DND-41 (cell line): Measurements from ENCODE around the gene KRT86.

Experiments used
- ATAC-seq: fragments of 200-7000 bp; cut with Tn5 transposase; 3 replicates; pipeline ENCODE4 v1.9.1; 2021; ENCODE audit warnings: low read depth; ENCODE audit not compliant: insufficient read depth
- DNase-seq: peaks from one replicate; pipeline ENCODE4 v3.0.0-alpha.2; 2020
- H2AFZ ChIP-seq: 2 replicates; pipeline ENCODE4 v1.6.0; 2012; ENCODE audit warnings: low read depth, low read length
- H3K27ac ChIP-seq: 2 replicates; pipeline ENCODE4 v1.5.1; 2012; ENCODE audit warnings: low read length, inconsistent platforms
- H3K27me3 ChIP-seq: fragments of 200-600 bp; sonication (generic); 2 replicates; pipeline ENCODE4 v1.6.0; 2012; ENCODE audit warnings: low read length, mild to moderate bottlenecking, inconsistent platforms; ENCODE audit not compliant: insufficient read depth, poor library complexity
- H3K36me3 ChIP-seq: 2 replicates; pipeline ENCODE4 v1.5.1; 2012; ENCODE audit warnings: low read length, inconsistent platforms; ENCODE audit not compliant: insufficient read depth
- H3K4me1 ChIP-seq: 2 replicates; pipeline ENCODE4 v1.5.1; 2012; ENCODE audit warnings: mild to moderate bottlenecking, low read length; ENCODE audit not compliant: insufficient read depth
- H3K4me2 ChIP-seq: 2 replicates; pipeline ENCODE4 v1.6.0; 2012; ENCODE audit warnings: mild to moderate bottlenecking, moderate library complexity, low read length, inconsistent platforms; ENCODE audit not compliant: insufficient read depth
- H3K4me3 ChIP-seq, 2 experiments: fragments of 200-600 bp in 1 of 2; shearing (Covaris generic) in 1 of 2; 2 replicates each; pipeline ENCODE4 v1.5.1; 2012 to 2016; ENCODE audit warnings: inconsistent platforms in 2 of 2, low read length in 2 of 2, mild to moderate bottlenecking in 2 of 2, low read depth in 1 of 2, moderate library complexity in 1 of 2
- H3K79me2 ChIP-seq: 2 replicates; pipeline ENCODE4 v1.6.0; 2012; ENCODE audit warnings: low read length, inconsistent platforms; ENCODE audit not compliant: insufficient read depth
- H3K9ac ChIP-seq: 2 replicates; pipeline ENCODE4 v1.6.0; 2012; ENCODE audit warnings: low read depth, mild to moderate bottlenecking, inconsistent platforms, low read length, moderate library complexity
- H3K9me3 ChIP-seq: 2 replicates; pipeline ENCODE4 v1.5.1; 2012; ENCODE audit warnings: low read length, moderate library complexity, mild to moderate bottlenecking, inconsistent platforms; ENCODE audit not compliant: insufficient read depth, severe bottlenecking
- H4K20me1 ChIP-seq: 2 replicates; pipeline ENCODE4 v1.6.0; 2012; ENCODE audit warnings: low read length; ENCODE audit not compliant: insufficient read depth
- EZH2 ChIP-seq: IDR thresholded peaks from 3 replicates; pipeline ENCODE4 v1.6.1; 2012; ENCODE audit warnings: borderline replicate concordance, low read depth, mild to moderate bottlenecking, moderate library complexity, low read length, inconsistent platforms; ENCODE audit not compliant: severe bottlenecking
- TF ChIP-seq, protein P1 (sequence below): IDR thresholded peaks from 2 replicates; pipeline ENCODE4 v1.5.1; 2012; ENCODE audit warnings: borderline replicate concordance, low read length, moderate library complexity, mild to moderate bottlenecking; ENCODE audit not compliant: poor library complexity, severe bottlenecking; ENCODE audit errors: extremely low read depth

Gene KRT86

DNA sequence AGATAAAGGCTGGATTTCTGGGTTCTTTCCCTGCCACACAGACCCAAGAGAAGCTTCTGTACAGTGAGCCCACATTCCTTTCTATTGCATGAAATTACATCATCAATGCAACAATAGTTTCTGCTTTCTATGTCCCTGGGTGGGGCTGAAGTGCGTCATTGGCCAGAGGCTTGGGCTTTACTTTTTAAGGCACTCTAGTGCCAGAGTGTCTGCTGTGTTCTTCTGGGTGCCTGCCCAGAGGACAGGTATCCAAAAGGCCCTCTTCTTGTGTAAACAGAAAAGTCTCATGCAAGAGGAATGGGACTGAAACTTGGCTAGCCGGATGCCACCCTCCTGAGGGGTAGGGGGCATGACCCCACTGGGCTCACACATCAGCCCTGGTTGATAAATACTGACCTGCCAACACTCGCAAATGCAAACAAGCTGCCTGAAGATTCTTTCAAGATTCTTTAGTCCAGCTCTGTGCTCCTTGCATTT, 5.9 kb downstream of the KRT86 start:
- Histone ChIP-seq H3K4me3 (no peak overlapping the region), H4K20me1 (no peaks in the 10 kb centered on the region; the same call in 1 of the 2 replicates), H3K9ac (no peak overlapping the region), H3K36me3 (no peaks in the 10 kb centered on the region), H3K9me3 (no peaks in the 10 kb centered on the region), H3K27me3 (peaks cover 9% of the 10 kb centered on the region), H3K4me1 (peaks cover 3% of the 10 kb centered on the region; the same call in 1 of the 2 replicates), H2AFZ (no peak overlapping the region), H3K4me2 (no peak overlapping the region), H3K79me2 (no peaks in the 10 kb centered on the region), H3K27ac (no peak overlapping the region)
- DNase-seq, result no peak
- ATAC-seq, result no peak
- TF ChIP-seq, protein P1, sequence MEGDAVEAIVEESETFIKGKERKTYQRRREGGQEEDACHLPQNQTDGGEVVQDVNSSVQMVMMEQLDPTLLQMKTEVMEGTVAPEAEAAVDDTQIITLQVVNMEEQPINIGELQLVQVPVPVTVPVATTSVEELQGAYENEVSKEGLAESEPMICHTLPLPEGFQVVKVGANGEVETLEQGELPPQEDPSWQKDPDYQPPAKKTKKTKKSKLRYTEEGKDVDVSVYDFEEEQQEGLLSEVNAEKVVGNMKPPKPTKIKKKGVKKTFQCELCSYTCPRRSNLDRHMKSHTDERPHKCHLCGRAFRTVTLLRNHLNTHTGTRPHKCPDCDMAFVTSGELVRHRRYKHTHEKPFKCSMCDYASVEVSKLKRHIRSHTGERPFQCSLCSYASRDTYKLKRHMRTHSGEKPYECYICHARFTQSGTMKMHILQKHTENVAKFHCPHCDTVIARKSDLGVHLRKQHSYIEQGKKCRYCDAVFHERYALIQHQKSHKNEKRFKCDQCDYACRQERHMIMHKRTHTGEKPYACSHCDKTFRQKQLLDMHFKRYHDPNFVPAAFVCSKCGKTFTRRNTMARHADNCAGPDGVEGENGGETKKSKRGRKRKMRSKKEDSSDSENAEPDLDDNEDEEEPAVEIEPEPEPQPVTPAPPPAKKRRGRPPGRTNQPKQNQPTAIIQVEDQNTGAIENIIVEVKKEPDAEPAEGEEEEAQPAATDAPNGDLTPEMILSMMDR, result no peak
- no peak for TF ChIP-seq EZH2

DNA sequence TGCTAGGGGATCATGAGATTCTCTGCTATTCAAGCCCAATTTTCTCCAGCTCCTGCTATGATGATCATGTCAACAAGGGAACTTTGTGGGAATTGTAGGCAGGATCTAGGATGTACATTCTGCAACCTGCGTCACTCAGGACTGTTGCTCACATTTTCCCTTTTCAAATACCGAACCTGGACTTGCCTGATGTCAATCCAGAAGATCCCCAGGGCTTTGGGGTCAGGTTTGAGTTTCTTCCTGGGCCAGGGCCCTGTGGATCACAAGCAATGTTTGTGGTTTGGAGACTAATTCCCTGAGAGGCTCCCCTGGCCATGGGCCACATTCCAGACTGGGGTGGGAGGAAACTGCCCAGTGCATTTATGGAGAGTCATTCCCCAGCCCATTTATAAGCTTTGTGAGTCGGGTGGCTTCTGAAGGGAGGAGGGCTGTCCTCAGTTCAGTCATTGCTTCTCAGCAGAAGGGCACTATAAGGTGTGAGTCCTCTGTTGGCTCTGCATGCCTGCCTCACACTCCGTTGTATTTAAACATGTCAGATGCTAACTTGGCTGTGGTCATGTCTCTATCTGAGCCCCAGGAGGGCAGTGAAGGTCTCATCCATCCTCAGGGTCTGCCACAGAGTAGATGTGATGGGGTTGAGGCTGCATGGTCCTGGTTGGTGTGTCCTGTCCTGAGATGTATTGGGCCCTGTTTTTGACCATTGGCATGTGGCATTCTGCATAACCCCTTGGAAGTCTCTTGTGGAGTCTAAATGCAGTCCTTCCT, 6.5 kb downstream of the KRT86 start:
- ATAC-seq (no peak), DNase-seq (no peak)
- H2AFZ ChIP-seq, result no peak overlapping the region
- no peaks in the 10 kb centered on the region; the same call in 1 of the 2 replicates for H4K20me1 ChIP-seq
- H3K79me2 ChIP-seq, result no peaks in the 10 kb centered on the region
- H3K4me3 ChIP-seq, result no peak overlapping the region
- no peak overlapping the region for H3K9ac ChIP-seq
- H3K36me3 ChIP-seq, result no peaks in the 10 kb centered on the region
- no peaks in the 10 kb centered on the region for H3K9me3 ChIP-seq
- peaks cover 3% of the 10 kb centered on the region; the same call in 1 of the 2 replicates for H3K4me1 ChIP-seq
- H3K27ac ChIP-seq, result no peak overlapping the region
- peaks cover 6% of the 10 kb centered on the region for H3K27me3 ChIP-seq
- TF ChIP-seq, protein P1, result no peak
- no peak for TF ChIP-seq EZH2
- H3K4me2 ChIP-seq, result no peak overlapping the region

DNA sequence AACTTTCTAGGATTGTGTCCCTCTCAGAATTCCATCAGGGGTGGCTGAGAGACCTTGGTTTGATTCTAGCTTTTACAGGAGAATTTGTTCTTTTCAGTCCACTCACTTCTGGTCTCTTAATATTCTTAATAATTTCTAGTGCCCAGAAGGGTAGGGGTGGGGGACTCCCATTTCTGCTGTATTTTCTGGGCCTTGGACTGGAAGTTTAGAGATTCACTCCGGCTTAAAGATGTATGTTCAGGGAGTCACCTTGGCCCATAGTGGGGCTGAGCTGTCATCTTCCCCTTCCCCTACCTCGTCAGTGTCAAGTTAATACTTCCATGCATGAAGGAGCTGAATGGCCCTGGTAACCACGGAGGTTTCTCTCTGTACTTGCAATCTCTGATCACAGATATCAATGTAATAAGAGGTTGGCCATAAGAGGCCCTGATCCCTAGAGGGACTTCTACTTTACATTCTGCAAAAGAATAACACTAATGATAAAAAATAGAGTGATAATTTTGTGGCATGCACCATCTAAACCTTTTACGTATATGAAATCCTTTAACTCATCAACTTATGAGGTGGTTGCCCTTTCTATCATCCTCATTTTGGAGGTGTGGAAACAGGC, 10.2 kb downstream of the KRT86 start:
- no peak for DNase-seq
- Histone ChIP-seq H3K79me2 (no peaks in the 10 kb centered on the region), H3K27ac (no peak overlapping the region), H3K4me3 (no peak overlapping the region), H3K27me3 (no peaks in the 10 kb centered on the region), H4K20me1 (no peaks in the 10 kb centered on the region; the same call in 1 of the 2 replicates), H3K4me1 (no peaks in the 10 kb centered on the region), H3K9ac (no peak overlapping the region), H3K36me3 (no peaks in the 10 kb centered on the region), H3K4me2 (no peak overlapping the region), H2AFZ (no peak overlapping the region), H3K9me3 (no peaks in the 10 kb centered on the region)
- no peak for ATAC-seq
- TF ChIP-seq, protein P1, result no peak
